A549 treated with Hydrocortisone at 1 μM for 4 hours (cell line): ENCODE results near the gene LUM. TPM values are rescaled to one million over a fixed set of nuclear protein-coding genes. Genes with fewer than 3 reads are reported as not detected.

ENCODE experiments used
- total RNA-seq: library from RNA; stranded (reverse); fragments of 200-300 nt; extraction: Qiagen RNA extraction; gene quantifications from 5 replicates; pipeline ENCODE4 v1.2.3, GENCODE V29; 2022

Gene LUM, protein sequence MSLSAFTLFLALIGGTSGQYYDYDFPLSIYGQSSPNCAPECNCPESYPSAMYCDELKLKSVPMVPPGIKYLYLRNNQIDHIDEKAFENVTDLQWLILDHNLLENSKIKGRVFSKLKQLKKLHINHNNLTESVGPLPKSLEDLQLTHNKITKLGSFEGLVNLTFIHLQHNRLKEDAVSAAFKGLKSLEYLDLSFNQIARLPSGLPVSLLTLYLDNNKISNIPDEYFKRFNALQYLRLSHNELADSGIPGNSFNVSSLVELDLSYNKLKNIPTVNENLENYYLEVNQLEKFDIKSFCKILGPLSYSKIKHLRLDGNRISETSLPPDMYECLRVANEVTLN
- 0.06 to 0.33 TPM (median 0.23 TPM) in 5 replicates for total RNA-seq

DNA sequence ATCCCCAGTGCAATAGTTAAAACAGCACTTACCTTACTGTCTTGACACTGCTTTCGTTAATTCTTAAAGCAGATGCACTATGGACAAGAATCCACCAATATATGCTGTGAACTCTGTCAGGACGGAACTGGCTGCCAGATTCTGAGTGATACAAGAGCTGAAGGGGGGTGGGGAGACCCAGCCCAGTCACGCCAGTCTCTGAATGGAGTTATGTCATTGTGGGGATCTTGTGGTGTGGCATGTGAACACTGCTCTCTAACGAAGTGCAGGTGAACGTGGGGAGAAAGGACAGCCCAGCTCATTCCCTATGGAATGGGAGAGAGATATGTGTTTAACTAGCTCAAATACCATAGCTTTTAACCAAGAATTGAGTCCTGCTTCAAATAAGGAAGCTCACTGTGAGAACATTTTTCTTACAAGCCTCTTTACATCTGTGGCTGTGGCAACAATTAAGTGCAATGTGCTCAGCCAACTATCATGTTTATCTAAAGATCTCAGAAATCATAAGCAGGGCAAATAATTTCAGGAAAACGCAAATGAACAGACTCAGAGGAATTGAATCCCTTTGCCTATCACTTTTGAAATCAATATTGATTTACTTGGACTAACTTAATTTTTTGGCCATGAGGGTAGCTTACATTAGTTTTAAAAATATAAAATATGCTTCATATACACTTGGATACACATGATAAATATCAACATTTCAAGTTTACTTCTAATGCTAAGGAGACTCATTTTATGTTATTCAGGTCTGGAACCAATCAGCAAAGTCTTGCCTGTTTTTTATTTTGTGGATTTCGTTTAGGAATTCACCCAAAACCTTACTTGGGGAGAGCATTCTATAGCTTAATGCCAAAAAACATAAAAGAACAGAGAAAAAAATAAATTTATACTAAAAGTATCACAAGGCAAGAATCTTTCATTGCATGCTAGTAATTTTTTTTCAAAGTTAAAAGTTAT, at the start of gene LUM:
TSS of gene LUM (minus strand) at position 129 of the 960 bp plus-strand sequence. CDS start 2,515 bp downstream, outside the sequence.

DNA sequence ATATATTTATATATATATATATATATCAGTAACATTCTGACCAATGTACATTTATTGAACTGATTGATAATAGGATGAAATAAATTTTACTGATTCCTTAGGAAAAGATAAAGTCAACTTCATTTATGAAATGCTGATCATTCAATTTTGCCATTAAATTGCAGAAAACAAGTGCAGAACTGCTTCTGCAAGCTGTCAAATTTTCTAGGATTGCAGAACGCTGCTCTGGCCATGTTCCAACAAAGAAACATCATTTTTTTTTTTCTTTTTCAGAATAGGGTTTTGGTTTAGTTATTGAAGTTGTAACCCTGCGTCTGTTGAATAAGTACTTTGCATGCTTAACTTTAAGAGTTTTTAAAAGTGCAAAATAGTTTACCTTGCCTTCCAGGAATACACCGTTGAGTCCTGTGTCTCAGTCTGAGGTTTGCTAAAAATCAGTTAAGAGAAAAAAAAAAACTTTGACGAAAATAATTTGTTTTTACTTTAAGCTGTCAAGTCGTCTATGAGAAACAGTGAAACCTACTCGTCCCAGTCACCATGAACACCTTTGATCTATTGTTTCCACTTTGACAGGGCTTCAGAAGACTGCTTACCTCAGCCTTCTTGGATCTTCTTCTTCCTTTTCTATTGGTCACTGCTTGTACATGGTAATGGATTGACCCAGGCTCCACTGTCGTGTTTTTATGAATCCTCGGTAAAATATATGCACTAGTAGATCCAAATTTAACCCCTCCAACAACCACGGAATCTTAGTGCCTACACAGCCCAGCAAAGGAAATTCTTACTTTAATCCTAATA, 53.7 kb downstream of the LUM start, which contains the start of gene KERA:
TSS of gene KERA (minus strand) at position 657 of the 798 bp plus-strand sequence. CDS start 1,743 bp downstream, outside the sequence.

Other genes with a start within 250 kb of the LUM start
- gene CCER1, start 156.3 kb downstream of the LUM start, total RNA-seq = not detected in 5 replicates
- gene EPYC, start 106.5 kb downstream of the LUM start, total RNA-seq = not detected in 5 replicates
- gene KERA, start 53.5 kb downstream of the LUM start, total RNA-seq = not detected in 5 replicates
- gene DCN, start 71.3 kb upstream of the LUM start, total RNA-seq = 0.22 to 0.35 TPM in 2 of 5 replicates, not detected in the others